ENCODE measurements around the gene SMARCD1.

Gene SMARCD1

GRCh38 chr12:50103351-50103750 lies 18.2 kb downstream of the SMARCD1 start:
- Histone ChIP-seq H3K36me3 (ENCODE audit: insufficient read depth) (peaks cover 5% of the 10 kb centered on the region; the same call in 1 of the 2 replicates), H3K79me2 (ENCODE audit: insufficient read depth, low read depth) (no peaks in the 10 kb centered on the region), H3K4me2 (no peak overlapping the region), H3K4me3 (IDR thresholded peaks at IDR 0.05; ENCODE audit: insufficient read depth, low read depth, low read length) (no peak overlapping the region), H3K27ac (no peak overlapping the region), H3K4me1 (ENCODE audit: low read depth, poor library complexity, severe bottlenecking) (peaks cover 16% of the 10 kb centered on the region), H3K9ac (no peak overlapping the region), H3K27me3 (ENCODE audit: insufficient read depth, low read depth) (no peaks in the 10 kb centered on the region), H2AFZ (ENCODE audit: low read depth) (no peak overlapping the region), H4K20me1 (ENCODE audit: insufficient read depth) (no peaks in the 10 kb centered on the region)
- TF ChIP-seq, protein P1, sequence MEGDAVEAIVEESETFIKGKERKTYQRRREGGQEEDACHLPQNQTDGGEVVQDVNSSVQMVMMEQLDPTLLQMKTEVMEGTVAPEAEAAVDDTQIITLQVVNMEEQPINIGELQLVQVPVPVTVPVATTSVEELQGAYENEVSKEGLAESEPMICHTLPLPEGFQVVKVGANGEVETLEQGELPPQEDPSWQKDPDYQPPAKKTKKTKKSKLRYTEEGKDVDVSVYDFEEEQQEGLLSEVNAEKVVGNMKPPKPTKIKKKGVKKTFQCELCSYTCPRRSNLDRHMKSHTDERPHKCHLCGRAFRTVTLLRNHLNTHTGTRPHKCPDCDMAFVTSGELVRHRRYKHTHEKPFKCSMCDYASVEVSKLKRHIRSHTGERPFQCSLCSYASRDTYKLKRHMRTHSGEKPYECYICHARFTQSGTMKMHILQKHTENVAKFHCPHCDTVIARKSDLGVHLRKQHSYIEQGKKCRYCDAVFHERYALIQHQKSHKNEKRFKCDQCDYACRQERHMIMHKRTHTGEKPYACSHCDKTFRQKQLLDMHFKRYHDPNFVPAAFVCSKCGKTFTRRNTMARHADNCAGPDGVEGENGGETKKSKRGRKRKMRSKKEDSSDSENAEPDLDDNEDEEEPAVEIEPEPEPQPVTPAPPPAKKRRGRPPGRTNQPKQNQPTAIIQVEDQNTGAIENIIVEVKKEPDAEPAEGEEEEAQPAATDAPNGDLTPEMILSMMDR (conservative IDR thresholded peaks at IDR 0.05; ENCODE audit: low read depth, low read length) = no peak

GRCh38 chr12:50103767-50104321 lies 18.7 kb downstream of the SMARCD1 start, which contains the start of gene GPD1:
Gene GPD1, plus strand, starts transcription at chr12:50104008. Its CDS starts 43 bp downstream, at chr12:50104051.
- no peaks in the 10 kb centered on the region for H3K79me2 ChIP-seq (ENCODE audit: insufficient read depth, low read depth)
- H3K36me3 ChIP-seq (ENCODE audit: insufficient read depth) = no peaks in the 10 kb centered on the region; the same call in 1 of the 2 replicates
- H3K27ac ChIP-seq = no peak within 1 kb of the TSS
- TF ChIP-seq, protein P1 (conservative IDR thresholded peaks at IDR 0.05; ENCODE audit: low read depth, low read length) = no peak
- peak within 1 kb of the TSS; percentile 14; the same call in 1 of the 2 replicates for H2AFZ ChIP-seq (ENCODE audit: low read depth)
- H3K9ac ChIP-seq = no peak within 1 kb of the TSS
- H3K27me3 ChIP-seq (ENCODE audit: insufficient read depth, low read depth) = no peaks in the 10 kb centered on the region
- no peaks in the 10 kb centered on the region for H4K20me1 ChIP-seq (ENCODE audit: insufficient read depth)
- H3K4me2 ChIP-seq = no peak within 1 kb of the TSS
- peaks cover 21% of the 10 kb centered on the region for H3K4me1 ChIP-seq (ENCODE audit: low read depth, poor library complexity, severe bottlenecking)
- H3K4me3 ChIP-seq (IDR thresholded peaks at IDR 0.05; ENCODE audit: insufficient read depth, low read depth, low read length) = no peak within 1 kb of the TSS

- Histone ChIP-seq H3K4me3 (IDR thresholded peaks at IDR 0.05; ENCODE audit: insufficient read depth, low read depth, low read length) (no peak overlapping the region), H3K36me3 (ENCODE audit: insufficient read depth) (no peaks in the 10 kb centered on the region; the same call in 1 of the 2 replicates), H3K4me1 (ENCODE audit: low read depth, poor library complexity, severe bottlenecking) (peaks cover 29% of the 10 kb centered on the region), H3K79me2 (ENCODE audit: insufficient read depth, low read depth) (no peaks in the 10 kb centered on the region), H2AFZ (ENCODE audit: low read depth) (no peak overlapping the region), H3K27ac (no peak overlapping the region), H3K27me3 (ENCODE audit: insufficient read depth, low read depth) (no peaks in the 10 kb centered on the region), H3K9ac (no peak overlapping the region), H3K4me2 (no peak overlapping the region), H4K20me1 (ENCODE audit: insufficient read depth) (no peaks in the 10 kb centered on the region)
- TF ChIP-seq, protein P1 (conservative IDR thresholded peaks at IDR 0.05; ENCODE audit: low read depth, low read length) = no peak
These were observed 19.6 kb downstream of the SMARCD1 start for GRCh38 chr12:50104417-50105366.

- Histone ChIP-seq H3K4me2 (no peak overlapping the region), H3K4me1 (ENCODE audit: low read depth, poor library complexity, severe bottlenecking) (peaks cover 42% of the 10 kb centered on the region), H3K79me2 (ENCODE audit: insufficient read depth, low read depth) (no peaks in the 10 kb centered on the region), H4K20me1 (ENCODE audit: insufficient read depth) (no peaks in the 10 kb centered on the region), H3K36me3 (ENCODE audit: insufficient read depth) (no peaks in the 10 kb centered on the region), H3K4me3 (IDR thresholded peaks at IDR 0.05; ENCODE audit: insufficient read depth, low read depth, low read length) (no peak overlapping the region), H2AFZ (ENCODE audit: low read depth) (no peak overlapping the region), H3K9ac (no peak overlapping the region), H3K27me3 (ENCODE audit: insufficient read depth, low read depth) (no peaks in the 10 kb centered on the region), H3K27ac (no peak overlapping the region)
- TF ChIP-seq, protein P1 (conservative IDR thresholded peaks at IDR 0.05; ENCODE audit: low read depth, low read length) = no peak
These were observed 20.8 kb downstream of the SMARCD1 start for GRCh38 chr12:50105913-50106450.
